ENCODE results near the gene SYNC. TPM values are rescaled to one million over a fixed set of nuclear protein-coding genes. Genes with fewer than 3 reads are reported as not detected.

The SYNC gene
- total and polyA plus RNA-seq, 9 of the 15 experiments (the other 6 are each of a cell fraction or from before 2014, with no cell fraction given), result 0.49 to 1.1 (median 0.87) TPM

- TF ChIP-seq PBX2 (CRISPR knock-in tag; IDR thresholded peaks at IDR 0.05; ENCODE audit: low read depth) (no peak), PBX2 (tag; conservative IDR thresholded peaks at IDR 0.05; ENCODE audit: low read depth) (no peak)
Observed at GRCh38 chr1:32743380-32744070, 41.0 kb upstream of the SYNC start (continued).

GRCh38 chr1:32742956-32743355, 40.4 kb upstream of the SYNC start:
- Histone ChIP-seq H3K27ac (ENCODE audit: extremely low read depth, low read depth, low read length) (no peak overlapping the region), H3K4me2 (ENCODE audit: insufficient read depth, low read length) (peak overlapping the region; percentile 73), H3K4me1 (replicated peaks in 1 of 2; ENCODE audit: control insufficient read depth in 2 of 2, insufficient read depth in 2 of 2, low read length in 2 of 2) (peaks cover 29 to 36% of the 10 kb centered on the region in 2 experiments; a peak in 4 of 5 replicates), H2AFZ (ENCODE audit: low read depth, low read length) (no peak overlapping the region), H3K79me2 (ENCODE audit: control insufficient read depth, insufficient read depth, low read length) (peaks cover 11% of the 10 kb centered on the region), H3K4me3 (no peak overlapping the region), H3K9ac (ENCODE audit: insufficient read depth in 1 of 2, low read depth in 2 of 2, low read length in 2 of 2) (peak overlapping the region; percentile 73 to 94; a peak in 1 of 4 replicates), H4K20me1 (replicated peaks; ENCODE audit: control insufficient read depth, insufficient read depth, low read length) (no peaks in the 10 kb centered on the region), H3K36me3 (ENCODE audit: control insufficient read depth, insufficient read depth, low read length) (no peaks in the 10 kb centered on the region), H3K9me3 (replicated peaks; ENCODE audit: control insufficient read depth, insufficient read depth, low read depth, low read length) (no peaks in the 10 kb centered on the region), H3K27me3 (ENCODE audit: control insufficient read depth in 2 of 2, insufficient read depth in 2 of 2, low read length in 2 of 2) (no peaks in the 10 kb centered on the region), H3K9me1 (ENCODE audit: control insufficient read depth, insufficient read depth, low read length) (no peaks in the 10 kb centered on the region)
- in situ Hi-C loops (cut with MboI), result no loop called here
- DNase-seq (ENCODE audit: extremely low read depth in 1 of 4, low spot score in 3 of 4) (peak in 3 of 4 experiments; percentile 34 to 54 (median 50)), ATAC-seq (no peak; the same call in 2 of the 3 replicates), FAIRE-seq (no peak)
- intact Hi-C loops (cut with micrococcal nuclease), result no loop called here
- 0 out of 2 replicates have a peak, but pooled peaks have one; percentile 4 for TF ChIP-seq MED1 (CRISPR knock-in tag; IDR thresholded peaks at IDR 0.05; ENCODE audit: borderline replicate concordance)
- TF ChIP-seq ZBTB17 (CRISPR knock-in tag; IDR thresholded peaks at IDR 0.05), result no peak
- TF ChIP-seq ZSCAN29 (IDR thresholded peaks at IDR 0.05), result no peak
- peak; percentile 20; the same call in 1 of the 2 replicates for TF ChIP-seq SPI1 (IDR thresholded peaks at IDR 0.05; ENCODE audit: borderline replicate concordance, low read depth, low read length)
- TF ChIP-seq ZNF384 (IDR thresholded peaks at IDR 0.05; ENCODE audit: low read depth, low read length), result no peak
- TF ChIP-seq ZBTB5 (IDR thresholded peaks at IDR 0.05), result no peak
- no peak for TF ChIP-seq IRF1 (CRISPR knock-in tag; IDR thresholded peaks at IDR 0.05; ENCODE audit: borderline replicate concordance)
- TF ChIP-seq STAT6 (CRISPR knock-in tag; IDR thresholded peaks at IDR 0.05), result no peak
- BruUV-seq (replicated peaks), result no TSS peak
- ChIA-PET POLR2A (interaction anchor here (0.6 to 2.1 kb wide), 8 partner anchors 8 to 500 kb away, joined by 3 to 7 read pairs (median 4); no protein-coding TSS in a partner anchor), CTCF (ENCODE audit: low intra/inter-chr PET ratio) (no interaction called here)
- WGBS (ENCODE audit: insufficient coverage, low coverage, missing lambda C conversion rate), result 73% methylated on average over 4 of the region's 4 CpGs

Measured in K562 (cell line).